ENCODE results near the gene LRCH1.
A peak's percentile ranks its signal among the peaks of the same experiment; 100 is the strongest.

Gene LRCH1

GRCh38 chr13:46665633-46666482, 112.9 kb downstream of the LRCH1 start:
- DNase-seq (ENCODE audit: low spot score): no peak

GRCh38 chr13:46666727-46667456, 113.9 kb downstream of the LRCH1 start:
- DNase-seq (ENCODE audit: low spot score): no peak

- no peak for DNase-seq (ENCODE audit: low spot score)
Measured at GRCh38 chr13:46667687-46668281, 114.8 kb downstream of the LRCH1 start.

GRCh38 chr13:46668302-46668720, 115.3 kb downstream of the LRCH1 start:
- DNase-seq (ENCODE audit: low spot score): no peak

- DNase-seq (ENCODE audit: low spot score): no peak
Measured at GRCh38 chr13:46668931-46669525, 116.1 kb downstream of the LRCH1 start.

- DNase-seq (ENCODE audit: low spot score): no peak
Measured at GRCh38 chr13:46672338-46673090, 119.5 kb downstream of the LRCH1 start.

GRCh38 chr13:46675016-46675415, 122.0 kb downstream of the LRCH1 start:
- no peak for DNase-seq (ENCODE audit: low spot score)

GRCh38 chr13:46676378-46676725, 123.4 kb downstream of the LRCH1 start:
- DNase-seq (ENCODE audit: low spot score): no peak

GRCh38 chr13:46679369-46680120, 126.6 kb downstream of the LRCH1 start:
- DNase-seq (ENCODE audit: low spot score): no peak

GRCh38 chr13:46682015-46682414, 129.0 kb downstream of the LRCH1 start:
- DNase-seq (ENCODE audit: low spot score): no peak

- no peak for DNase-seq (ENCODE audit: low spot score)
Measured at GRCh38 chr13:46682707-46683106, 129.7 kb downstream of the LRCH1 start.

- DNase-seq (ENCODE audit: low spot score): no peak
Measured at GRCh38 chr13:46683676-46684260, 130.8 kb downstream of the LRCH1 start.

- DNase-seq (ENCODE audit: low spot score): no peak
Measured at GRCh38 chr13:46684287-46685001, 131.5 kb downstream of the LRCH1 start.

- DNase-seq (ENCODE audit: low spot score): no peak
Measured at GRCh38 chr13:46685006-46685730, 132.2 kb downstream of the LRCH1 start.

- no peak for DNase-seq (ENCODE audit: low spot score)
Measured at GRCh38 chr13:46686171-46686570, 133.2 kb downstream of the LRCH1 start.

GRCh38 chr13:46687810-46688209, 134.8 kb downstream of the LRCH1 start:
- peak; percentile 55 for DNase-seq (ENCODE audit: low spot score)

- no peak for DNase-seq (ENCODE audit: low spot score)
Measured at GRCh38 chr13:46688306-46688705, 135.3 kb downstream of the LRCH1 start.

- DNase-seq (ENCODE audit: low spot score): no peak
Measured at GRCh38 chr13:46698014-46698413, 145.0 kb downstream of the LRCH1 start.

- DNase-seq (ENCODE audit: low spot score): no peak
Measured at GRCh38 chr13:46698910-46699460, 146.0 kb downstream of the LRCH1 start.

Measured in SW480 (cell line).